Amniotic epithelial cell (primary cell): Measurements from ENCODE around the gene RBKS.

Source experiments
- DNase-seq: peaks from one replicate; pipeline ENCODE4 v3.0.0-alpha.2; 2010; ENCODE audit warnings: low read depth

RBKS gene

GRCh38 chr2:27890146-27890923 is at the start of gene RBKS, which contains the start of gene BABAM2:
Gene RBKS, minus strand, starts transcription at chr2:27890387. Its CDS starts 42 bp downstream, at chr2:27890345.
Gene BABAM2, plus strand, starts transcription at chr2:27890729. Its CDS starts 3,828 bp downstream, at chr2:27894557.
- DNase-seq: peak; percentile 67

GRCh38 chr2:27935026-27935425 is 44.8 kb upstream of the RBKS start:
- DNase-seq: no peak

- peak; percentile 80 for DNase-seq
These were observed 42.2 kb upstream of the RBKS start for GRCh38 chr2:27932396-27932795.

GRCh38 chr2:27931361-27931950 is 41.3 kb upstream of the RBKS start:
- DNase-seq: no peak

- DNase-seq: no peak
These were observed 39.8 kb upstream of the RBKS start for GRCh38 chr2:27929916-27930486.

- no peak for DNase-seq
These were observed 35.7 kb upstream of the RBKS start for GRCh38 chr2:27925766-27926472.

GRCh38 chr2:27922842-27923241 is 32.7 kb upstream of the RBKS start:
- DNase-seq: no peak

GRCh38 chr2:27921880-27922547 is 31.8 kb upstream of the RBKS start:
- no peak for DNase-seq

GRCh38 chr2:27921424-27921823 is 31.2 kb upstream of the RBKS start:
- no peak for DNase-seq

GRCh38 chr2:27920148-27920885 is 30.1 kb upstream of the RBKS start:
- peak; percentile 70 for DNase-seq

- no peak for DNase-seq
These were observed 26.3 kb upstream of the RBKS start for GRCh38 chr2:27916293-27916995.

GRCh38 chr2:27915874-27916273 is 25.7 kb upstream of the RBKS start:
- DNase-seq: no peak

- peak; percentile 96 for DNase-seq
These were observed 25.0 kb upstream of the RBKS start for GRCh38 chr2:27915191-27915590.

GRCh38 chr2:27914805-27915175 is 24.6 kb upstream of the RBKS start:
- no peak for DNase-seq

- peak; percentile 73 for DNase-seq
These were observed 24.0 kb upstream of the RBKS start for GRCh38 chr2:27914041-27914804.

GRCh38 chr2:27912512-27912911 is 22.3 kb upstream of the RBKS start:
- DNase-seq: peak; percentile 84

- DNase-seq: no peak
These were observed 21.4 kb upstream of the RBKS start for GRCh38 chr2:27911458-27912210.

GRCh38 chr2:27909901-27910300 is 19.7 kb upstream of the RBKS start:
- DNase-seq: no peak

- DNase-seq: no peak
These were observed 17.4 kb upstream of the RBKS start for GRCh38 chr2:27907547-27907946.
